Subcutaneous adipose tissue (tissue), 4 donors: Measurements from ENCODE around the gene HLA-DRB1. TPM values are rescaled to one million over a fixed set of nuclear protein-coding genes. Genes with fewer than 3 reads are reported as not detected.

Experiments
- CTCF ChIP-seq: fragments of 450-650 bp; IDR thresholded peaks from one replicate; pipeline ENCODE4 v1.5.1; 2016; ENCODE audit warnings: low read depth, mild to moderate bottlenecking, control low read depth, antibody characterized with exemption, moderate library complexity
- total RNA-seq, 4 donors: library from RNA; depleted of rRNA; stranded (reverse); fragments of >200 nt; gene quantifications; one replicate each; pipeline ENCODE4 v1.1.0, GENCODE V29; 2016

HLA-DRB1 gene
- total RNA-seq, 4 donors from 2014 or later, result 51.1 to 143 (median 85.6) TPM

- no peak for TF ChIP-seq CTCF
Observed at GRCh38 chr6:32597024-32597423, 7.4 kb upstream of the HLA-DRB1 start.

- TF ChIP-seq CTCF, result no peak
Observed at GRCh38 chr6:32588156-32588555, 1.5 kb downstream of the HLA-DRB1 start.

- no peak for TF ChIP-seq CTCF
Observed at GRCh38 chr6:32583527-32583898, 6.1 kb downstream of the HLA-DRB1 start.

- TF ChIP-seq CTCF, result no peak
Observed at GRCh38 chr6:32581315-32582095, 8.1 kb downstream of the HLA-DRB1 start.

GRCh38 chr6:32580593-32580992 lies 9.1 kb downstream of the HLA-DRB1 start:
- no peak for TF ChIP-seq CTCF

GRCh38 chr6:32578962-32579361 lies 10.7 kb downstream of the HLA-DRB1 start:
- TF ChIP-seq CTCF, result no peak

GRCh38 chr6:32576250-32576649 lies 13.4 kb downstream of the HLA-DRB1 start:
- TF ChIP-seq CTCF, result no peak
